Stimulated activated CD4-positive, alpha-beta T cell treated with anti-CD3 and anti-CD28 coated beads, Interleukin-4, amount 100 ng/mL, for 1 hour (primary cell): ENCODE measurements around the gene ZBTB40.

Experiments
- DNase-seq: peaks from one replicate; pipeline ENCODE4 v3.0.0-alpha.2; 2020

Gene ZBTB40

GRCh38 chr1:22534951-22535350 is 83.3 kb downstream of the ZBTB40 start:
- no peak for DNase-seq

- DNase-seq = no peak
These were observed 83.7 kb downstream of the ZBTB40 start for GRCh38 chr1:22535399-22535798.

- no peak for DNase-seq
These were observed 84.9 kb downstream of the ZBTB40 start for GRCh38 chr1:22536506-22536905.

- no peak for DNase-seq
These were observed 85.9 kb downstream of the ZBTB40 start for GRCh38 chr1:22537441-22538139.

- no peak for DNase-seq
These were observed 88.0 kb downstream of the ZBTB40 start for GRCh38 chr1:22539510-22540118.

GRCh38 chr1:22540337-22540736 is 88.7 kb downstream of the ZBTB40 start:
- no peak for DNase-seq

GRCh38 chr1:22542886-22543285 is 91.2 kb downstream of the ZBTB40 start:
- DNase-seq = no peak

GRCh38 chr1:22543679-22544078 is 92.0 kb downstream of the ZBTB40 start:
- no peak for DNase-seq

- DNase-seq = no peak
These were observed 93.0 kb downstream of the ZBTB40 start for GRCh38 chr1:22544606-22545005.

GRCh38 chr1:22545141-22545540 is 93.5 kb downstream of the ZBTB40 start:
- DNase-seq = no peak

GRCh38 chr1:22547186-22547817 is 95.7 kb downstream of the ZBTB40 start:
- DNase-seq = no peak

- no peak for DNase-seq
These were observed 96.3 kb downstream of the ZBTB40 start for GRCh38 chr1:22547818-22548462.

- DNase-seq = no peak
These were observed 98.4 kb downstream of the ZBTB40 start for GRCh38 chr1:22550021-22550420.

- DNase-seq = no peak
These were observed 99.9 kb downstream of the ZBTB40 start for GRCh38 chr1:22551591-22551990.

GRCh38 chr1:22552021-22552420 is 100.4 kb downstream of the ZBTB40 start:
- DNase-seq = no peak

GRCh38 chr1:22553104-22553880 is 101.6 kb downstream of the ZBTB40 start:
- no peak for DNase-seq

- no peak for DNase-seq
These were observed 102.4 kb downstream of the ZBTB40 start for GRCh38 chr1:22553991-22554522.

GRCh38 chr1:22555371-22555656 is 103.7 kb downstream of the ZBTB40 start:
- DNase-seq = no peak

- DNase-seq = no peak
These were observed 104.9 kb downstream of the ZBTB40 start for GRCh38 chr1:22556391-22557104.

GRCh38 chr1:22557341-22557950 is 105.8 kb downstream of the ZBTB40 start:
- no peak for DNase-seq
